DOHH2 (cell line): Measurements from ENCODE around the gene LTB.

Experiments
- CTCF ChIP-seq: fragments of 200-600 bp; sonication (generic); IDR thresholded peaks from one replicate; pipeline ENCODE4 v1.5.1; 2014; ENCODE audit warnings: antibody characterized with exemption, mild to moderate bottlenecking, low read depth, low read length; ENCODE audit not compliant: poor library complexity, severe bottlenecking
- EZH2phosphoT487 ChIP-seq: fragments of 200-600 bp; sonication (generic); IDR thresholded peaks from 2 replicates; pipeline ENCODE4 v1.6.1; 2017; ENCODE audit warnings: borderline replicate concordance, mild to moderate bottlenecking, antibody characterized with exemption, low read length, moderate library complexity, mixed read lengths

GRCh38 chr6:31579546-31580437 is 2.4 kb downstream of the LTB start:
- TF ChIP-seq CTCF (no peak), EZH2phosphoT487 (no peak)
